WI38 (cell line): ENCODE data around the gene EGFL6.

Experiments used
- H3K4me3 ChIP-seq: 2 replicates; pipeline ENCODE4 v1.5.1; 2011; ENCODE audit warnings: low read depth, mild to moderate bottlenecking, control low read depth, low read length
- CTCF ChIP-seq: IDR thresholded peaks from 2 replicates; pipeline ENCODE4 v1.5.1; 2012; ENCODE audit warnings: low read depth, mild to moderate bottlenecking, control low read depth, low read length

Gene EGFL6

GRCh38 chrX:13590914-13591313 lies 21.5 kb downstream of the EGFL6 start:
- no peak overlapping the region for H3K4me3 ChIP-seq
- no peak for TF ChIP-seq CTCF

- H3K4me3 ChIP-seq = no peak overlapping the region
- no peak for TF ChIP-seq CTCF
Observed at GRCh38 chrX:13597874-13598273, 28.5 kb downstream of the EGFL6 start.

GRCh38 chrX:13598877-13599276 lies 29.5 kb downstream of the EGFL6 start:
- H3K4me3 ChIP-seq = no peak overlapping the region
- peak; percentile 43; the same call in 1 of the 2 replicates for TF ChIP-seq CTCF

- no peak overlapping the region for H3K4me3 ChIP-seq
- TF ChIP-seq CTCF = no peak
Observed at GRCh38 chrX:13599491-13599890, 30.1 kb downstream of the EGFL6 start.

GRCh38 chrX:13605611-13606010 lies 36.2 kb downstream of the EGFL6 start:
- no peak overlapping the region for H3K4me3 ChIP-seq
- no peak for TF ChIP-seq CTCF

- H3K4me3 ChIP-seq = no peak overlapping the region
- no peak for TF ChIP-seq CTCF
Observed at GRCh38 chrX:13607331-13607995, 38.1 kb downstream of the EGFL6 start.

- TF ChIP-seq CTCF = no peak
Observed at GRCh38 chrX:13607996-13608365, 38.6 kb downstream of the EGFL6 start.

More at GRCh38 chrX:13607996-13608365, 38.6 kb downstream of the EGFL6 start:
- H3K4me3 ChIP-seq = no peak overlapping the region
